ENCODE data around the gene TAOK1.
A peak's percentile ranks its signal among the peaks of the same experiment; 100 is the strongest.

Gene TAOK1

GRCh38 chr17:29584452-29585079 lies 194.4 kb downstream of the TAOK1 start:
- DNase-seq = peak in 11 of 14 donors; percentile 20 to 84 (median 68)

GRCh38 chr17:29585080-29585751 lies 195.1 kb downstream of the TAOK1 start:
- DNase-seq = no peak

GRCh38 chr17:29586676-29587469 lies 196.7 kb downstream of the TAOK1 start:
- no peak for DNase-seq

DNA sequence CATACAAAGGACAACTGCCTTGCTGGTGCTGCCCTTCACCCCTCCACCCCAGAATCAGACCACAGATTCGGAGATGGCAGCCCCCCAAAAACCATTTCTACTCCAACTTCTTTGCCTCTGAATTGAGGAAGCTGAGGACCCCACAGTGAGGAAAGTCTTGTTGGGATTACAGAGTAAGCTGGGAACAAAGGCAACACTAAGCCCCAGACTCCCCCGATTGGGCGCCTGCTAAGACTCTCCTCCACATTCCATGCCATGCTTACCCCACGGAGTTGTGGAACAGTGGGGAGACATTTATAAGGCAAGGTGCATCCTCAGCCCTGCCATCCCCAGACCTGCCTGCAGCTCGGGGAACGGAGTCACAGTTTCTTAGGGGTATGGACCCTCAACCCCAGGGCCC lies 197.4 kb downstream of the TAOK1 start:
- DNase-seq = no peak

DNA sequence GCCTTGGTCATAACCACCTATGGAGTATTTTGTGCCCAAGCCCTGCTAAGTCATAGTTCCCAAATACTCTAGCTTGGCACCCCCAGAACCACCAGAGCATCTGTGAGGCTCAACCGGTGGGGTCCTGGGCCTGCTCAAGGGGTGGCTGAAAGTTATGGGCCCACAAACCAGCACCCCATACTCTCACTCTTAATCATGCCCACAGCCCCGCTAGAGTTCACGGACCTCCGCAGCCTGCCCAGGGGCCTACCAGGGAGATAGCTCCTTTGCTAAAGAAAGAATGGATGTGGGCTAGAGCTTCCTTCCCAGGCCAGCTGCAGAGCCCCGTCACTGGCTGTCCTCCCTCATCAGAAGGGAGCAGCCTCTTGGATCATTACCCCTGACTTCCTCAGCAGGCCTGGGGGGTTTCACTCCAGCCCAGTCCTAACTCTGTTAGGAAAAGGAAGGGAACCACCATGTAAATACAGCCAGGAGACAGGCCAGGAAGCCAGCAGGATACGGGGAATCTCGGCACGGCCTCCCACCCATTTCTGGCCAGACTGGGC lies 197.9 kb downstream of the TAOK1 start:
- peak in 2 of 14 donors; percentile 8 to 39 for DNase-seq

- peak in 6 of 14 donors; percentile 30 to 63 (median 46) for DNase-seq
Observed at GRCh38 chr17:29588562-29589411, 198.6 kb downstream of the TAOK1 start.

DNA sequence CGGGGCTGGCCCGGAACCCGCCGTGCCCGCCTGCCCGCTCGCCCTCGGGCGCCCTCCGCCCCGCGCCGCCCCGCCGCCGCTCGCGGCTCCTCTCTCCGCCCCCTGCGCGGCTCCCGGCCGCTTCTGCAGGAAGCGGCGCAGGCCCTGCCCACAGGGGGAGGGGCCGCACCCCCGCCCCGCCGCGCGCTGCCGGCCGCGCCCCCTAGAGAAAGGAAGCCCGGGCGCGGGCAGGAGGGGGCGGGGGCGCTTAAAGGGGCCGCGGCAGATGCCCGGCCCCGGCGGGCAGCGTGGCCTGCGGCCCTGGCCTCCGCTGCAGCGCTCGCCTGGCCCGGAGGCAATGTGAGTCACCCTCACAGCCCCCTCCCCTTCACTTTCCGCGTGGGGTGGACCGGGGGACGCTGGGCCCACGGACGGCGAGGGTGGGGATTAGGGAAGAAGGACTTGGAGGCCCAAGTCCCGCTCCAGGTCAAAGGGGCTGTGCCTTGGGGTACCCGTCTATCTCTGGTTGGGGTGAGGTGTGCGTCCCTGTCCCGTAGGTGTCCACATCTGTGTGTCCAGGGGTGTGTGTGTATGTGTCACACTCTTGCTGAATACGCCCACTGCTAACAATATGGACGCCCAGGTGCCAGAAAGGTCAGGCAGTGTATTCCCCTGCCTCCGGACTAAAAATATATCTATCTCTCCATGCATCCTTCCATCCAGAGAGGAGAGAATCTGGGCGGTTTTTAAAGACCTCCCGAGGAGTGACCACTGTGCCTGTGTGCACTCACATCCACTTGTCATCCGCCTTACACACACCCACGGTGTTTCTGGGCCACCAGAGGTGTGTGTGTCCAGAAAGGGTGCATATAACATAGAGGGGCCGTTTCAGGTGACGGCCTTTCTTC lies 199.6 kb downstream of the TAOK1 start, which contains the start of gene GIT1:
Gene GIT1 (minus strand): TSS at position 125 of the 887 bp plus-strand sequence. CDS start 270 bp downstream, outside the sequence.
- DNase-seq = peak in 12 of 14 donors; percentile 64 to 88 (median 72)

GRCh38 chr17:29590411-29591145 lies 200.4 kb downstream of the TAOK1 start:
- peak in 2 of 14 donors; percentile 57 to 58 for DNase-seq

- peak in 7 of 14 donors; percentile 51 to 74 (median 65) for DNase-seq
Observed at GRCh38 chr17:29591146-29591736, 201.1 kb downstream of the TAOK1 start.

DNA sequence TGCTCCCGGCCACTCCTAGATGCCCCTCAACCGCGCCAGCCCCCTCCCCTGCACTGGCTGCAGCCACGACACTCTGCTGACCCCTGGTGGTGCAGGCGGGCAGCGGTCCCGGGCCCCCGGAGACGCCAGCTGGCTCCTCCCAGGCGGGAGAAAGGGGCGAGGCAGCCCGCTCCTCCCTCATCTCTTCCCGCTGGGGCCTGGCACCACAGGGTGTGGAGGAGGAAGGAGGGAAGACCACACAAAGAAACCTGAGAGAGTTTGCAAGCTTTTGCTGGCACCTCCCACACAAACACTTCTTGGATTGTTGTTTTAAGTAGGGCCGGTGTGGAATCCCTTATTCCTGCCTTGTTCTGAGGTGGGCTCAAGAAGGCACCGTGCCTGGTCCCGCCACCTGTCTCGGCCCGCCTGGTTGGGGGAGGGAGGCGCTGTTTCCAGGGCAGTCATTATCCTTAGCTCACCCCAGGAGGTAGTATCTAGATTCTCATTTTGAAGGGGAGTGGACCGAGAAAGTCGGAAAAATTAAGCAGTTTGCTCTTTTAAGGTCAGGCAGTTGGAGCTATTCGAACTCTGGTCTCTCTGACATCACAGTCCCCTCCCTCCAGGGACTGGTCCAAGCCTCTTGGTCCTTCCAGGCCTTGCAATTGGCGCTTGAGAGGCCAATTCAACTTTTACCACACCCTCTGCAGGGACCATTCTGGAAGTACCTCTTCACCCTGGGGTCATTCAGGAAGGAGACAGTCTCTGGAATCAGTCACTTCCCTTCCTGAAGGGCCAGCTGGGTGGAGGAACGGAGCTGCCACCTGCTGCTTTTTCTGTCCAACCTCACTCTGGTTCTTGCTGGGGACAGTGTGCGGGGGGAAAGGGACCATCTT lies 201.8 kb downstream of the TAOK1 start:
- DNase-seq = peak in 13 of 14 donors; percentile 53 to 91 (median 84)

DNA sequence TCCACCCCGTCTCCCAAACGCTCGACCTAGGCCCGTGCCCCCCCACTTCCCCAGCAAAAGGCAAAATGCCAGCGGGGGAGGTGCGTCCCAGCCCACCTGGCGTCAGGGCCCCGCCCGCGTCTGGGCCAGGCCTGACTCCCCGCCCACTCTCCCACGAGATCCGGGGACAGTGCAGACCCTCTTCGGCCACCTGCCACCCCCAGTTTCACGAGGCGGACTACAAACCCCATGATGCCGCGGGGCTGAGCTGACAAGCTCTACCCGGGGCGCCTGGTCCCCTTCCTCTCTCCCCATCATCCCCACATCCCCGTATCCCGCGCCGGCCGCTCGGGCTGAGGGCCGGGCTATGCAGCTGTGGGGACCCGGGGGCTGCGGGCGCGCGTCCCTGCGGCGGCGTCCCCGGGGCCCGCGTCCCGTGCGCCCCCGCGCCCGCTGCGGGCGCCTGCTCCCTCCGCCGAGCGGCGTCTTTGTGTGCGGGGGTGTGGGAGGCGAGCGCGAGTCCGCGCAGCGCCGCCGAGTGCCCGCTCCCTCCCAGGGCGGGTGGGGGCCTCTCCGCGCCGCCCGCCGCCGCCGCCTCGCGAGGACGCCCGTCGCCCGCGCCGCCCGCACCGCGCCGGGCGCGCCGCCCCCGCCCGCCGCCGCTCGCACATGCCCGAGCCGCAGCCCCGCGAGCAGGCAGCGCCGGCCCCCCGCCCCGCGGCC lies 202.8 kb downstream of the TAOK1 start, which contains the start of gene ANKRD13B:
Gene ANKRD13B (plus strand): TSS at position 283 of the 702 bp plus-strand sequence. CDS start 490 bp downstream, outside the sequence.
- DNase-seq = peak in 11 of 14 donors; percentile 35 to 83 (median 61)

GRCh38 chr17:29593591-29594518 lies 203.7 kb downstream of the TAOK1 start:
- peak in 1 of 14 donors; percentile 26 for DNase-seq

DNA sequence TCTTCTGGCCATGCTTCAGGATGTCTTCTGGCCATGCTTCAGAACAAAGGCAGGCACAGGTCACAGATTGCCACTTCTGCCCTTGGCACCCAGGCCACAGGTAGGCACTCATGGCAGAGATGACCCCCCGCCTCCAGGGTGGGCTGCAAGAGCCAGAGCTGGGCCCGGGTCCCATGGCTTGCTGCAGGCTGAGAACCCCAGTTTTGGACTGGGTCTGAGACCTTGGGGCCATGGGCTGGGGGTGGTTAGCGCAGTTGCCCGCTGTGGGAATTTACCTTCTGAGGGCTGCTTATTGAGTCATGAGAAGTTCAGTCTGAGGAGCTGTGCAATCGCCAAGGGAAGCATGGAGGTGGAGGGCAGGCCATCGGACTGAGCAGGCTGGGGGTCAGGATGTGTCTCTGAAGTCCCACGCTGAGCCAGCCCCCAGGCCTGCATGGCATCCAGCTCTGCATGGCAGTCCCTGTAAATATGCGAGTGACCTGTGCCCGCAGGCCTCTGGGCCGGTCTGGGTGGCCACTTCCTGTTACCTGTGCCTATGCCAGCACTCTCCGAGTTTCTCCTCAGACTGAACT lies 204.4 kb downstream of the TAOK1 start:
- DNase-seq = no peak

GRCh38 chr17:29595107-29595942 lies 205.2 kb downstream of the TAOK1 start:
- DNase-seq = peak in 1 of 14 donors; percentile 37

Data from C1 segment of cervical spinal cord (tissue), 14 donors.